Heart left ventricle (tissue), 16 donors: Measurements from ENCODE around the gene CADM2. TPM values are rescaled to one million over a fixed set of nuclear protein-coding genes. Genes with fewer than 3 reads are reported as not detected.

ENCODE experiments used
- ATAC-seq, 4 donors: fragments of 200-7000 bp; cut with Tn5 transposase; one replicate each; pipeline ENCODE4 v1.9.1; 2020 to 2022; ENCODE audit warnings: moderate library complexity in 4 of 4, mild to moderate bottlenecking in 3 of 4, moderate number of reproducible peaks in 1 of 4
- DNase-seq, 5 donors: peaks; one replicate each; pipeline ENCODE4 v3.0.0-alpha.2; 2020
- H3K27ac ChIP-seq, 12 donors: fragments of 200-600 bp; sonication (generic) in 4 of 12; one replicate each; pipeline versions ENCODE4 v1.5.0 to v1.8.0; 2016 to 2022; ENCODE audit warnings: mild to moderate bottlenecking in 2 of 12
- H3K27me3 ChIP-seq, 9 donors: fragments of 200-600 bp; sonication (generic) in 2 of 9; one replicate each; pipeline versions ENCODE4 v1.5.1 to v1.8.0; 2016 to 2022; ENCODE audit warnings: mild to moderate bottlenecking in 3 of 9
- H3K36me3 ChIP-seq, 9 donors: fragments of 200-600 bp; sonication (generic) in 2 of 9; one replicate each; pipeline versions ENCODE4 v1.5.0 to v1.8.0; 2018 to 2022; ENCODE audit warnings: mild to moderate bottlenecking in 2 of 9
- H3K4me1 ChIP-seq, 12 donors: fragments of 200-600 bp; sonication (generic) in 4 of 12; one replicate each; pipeline versions ENCODE4 v1.5.0 to v1.8.0; 2016 to 2022; ENCODE audit warnings: mild to moderate bottlenecking in 3 of 12
- H3K4me3 ChIP-seq, 12 donors: fragments of 200-600 bp; sonication (generic) in 4 of 12; one replicate each; pipeline versions ENCODE4 v1.5.0 to v1.8.0; 2017 to 2022; ENCODE audit warnings: mild to moderate bottlenecking in 9 of 12, moderate library complexity in 4 of 12
- H3K9me3 ChIP-seq, 12 donors: fragments of 200-600 bp; sonication (generic) in 4 of 12; one replicate each; pipeline versions ENCODE4 v1.5.0 to v1.8.0; 2016 to 2022; ENCODE audit warnings: mild to moderate bottlenecking in 1 of 12
- POLR2A ChIP-seq, 2 donors: fragments of 450-650 bp; IDR thresholded peaks; one replicate each; pipeline ENCODE4 v1.6.1; 2017; ENCODE audit warnings: antibody characterized with exemption in 2 of 2, mild to moderate bottlenecking in 2 of 2, moderate library complexity in 2 of 2
- WGBS, 4 donors: extraction: QIAGEN DNeasy Blood & Tissue Kit in 2 of 4; methylation state at CpG; one replicate each; pipeline versions ENCODE4 v1.1.5 to v1.1.7; 2013 to 2018; 5-methylcytosine and 5-hydroxymethylcytosine counted together
- intact Hi-C, 10 donors: fragments of 100-400 bp; cut with DNase I; formaldehyde crosslinking; loops; one replicate each; pipeline versions ENCODE4 v1.11.1 to v1.14.2; 2022
- polyA plus RNA-seq, 2 donors: library from polyadenylated mRNA; stranded (reverse); fragments of 200-250 nt; gene quantifications; one replicate each; pipeline ENCODE4 v1.2.3, GENCODE V29; 2013
- total RNA-seq, 9 donors: library from RNA; depleted of rRNA in 2 of 9; stranded (reverse); fragments of >200 nt in 2 of 9; fragmentation: NEBNext Ultra II Directional in 3 of 9; extraction: Animal tissue kit (Norgen Biotek cat#: 25700) in 3 of 9; gene quantifications; one replicate each; pipeline versions ENCODE4 v1.1.0 to v1.2.4, GENCODE V29; 2016 to 2023
- TF ChIP-seq, protein P1 (sequence below), 12 donors: fragments of 200-600 bp; sonication (generic) in 4 of 12; IDR thresholded peaks; one replicate each; pipeline versions ENCODE4 v1.5.0 to v1.8.0; 2018 to 2022; ENCODE audit warnings: antibody characterized with exemption in 12 of 12, mild to moderate bottlenecking in 5 of 12
- donor health status: ischemic (EF 13 %, LVEDD 7.1; RV severe dilation, severe dysfunction).
- donor health status: healthy with polysubstance abuse.
- donor health status: DM: no; HTN: yes; CAD: no.
- donor health status: DM: no; HTN: no; CAD: no.
- donor health status: ischemic (EF 25% LVEDD 6.9; RV normal size, moderate dysfunction).
- donor health status: ischemic (EF 25% LVEDD 5.7; RV mildly dilated, moderate dysfunction).
- donor health status: healthy.
- donor health status: DM: yes; HTN: yes; CAD: no.
- donor health status: ischemic (EF 35%, LVEDD 5.7; RV mildly dilated, moderate dysfunction).
- donor health status: nonischemic (EF 11% LVEDD 7.7; RV severe dilation, severe dysfunction).
- donor health status: DM: yes; HTN: yes; CAD: no.
- donor health status: PGD.
- donor health status: ischemic (EF 29% LVEDD 5.4; RV normal size, mild dysfunction).
- donor health status: nonischemic (EF 23%, LVEDD 6.1; RV moderate dilation, normal function).

CADM2 gene
- total and polyA plus RNA-seq, 11 donors = 0.19 to 2.3 (median 0.69) TPM

GRCh38 chr3:85171976-85172375 is 213.2 kb downstream of the CADM2 start:
- ATAC-seq = no peak
- Histone ChIP-seq H3K27me3 (no peaks in the 10 kb centered on the region), H3K4me3 (no peak overlapping the region), H3K9me3 (peaks cover 0 to 5% (median 0%) of the 10 kb centered on the region in 12 donors), H3K36me3 (no peaks in the 10 kb centered on the region), H3K27ac (no peak overlapping the region), H3K4me1 (no peaks in the 10 kb centered on the region)
- TF ChIP-seq, protein P1, sequence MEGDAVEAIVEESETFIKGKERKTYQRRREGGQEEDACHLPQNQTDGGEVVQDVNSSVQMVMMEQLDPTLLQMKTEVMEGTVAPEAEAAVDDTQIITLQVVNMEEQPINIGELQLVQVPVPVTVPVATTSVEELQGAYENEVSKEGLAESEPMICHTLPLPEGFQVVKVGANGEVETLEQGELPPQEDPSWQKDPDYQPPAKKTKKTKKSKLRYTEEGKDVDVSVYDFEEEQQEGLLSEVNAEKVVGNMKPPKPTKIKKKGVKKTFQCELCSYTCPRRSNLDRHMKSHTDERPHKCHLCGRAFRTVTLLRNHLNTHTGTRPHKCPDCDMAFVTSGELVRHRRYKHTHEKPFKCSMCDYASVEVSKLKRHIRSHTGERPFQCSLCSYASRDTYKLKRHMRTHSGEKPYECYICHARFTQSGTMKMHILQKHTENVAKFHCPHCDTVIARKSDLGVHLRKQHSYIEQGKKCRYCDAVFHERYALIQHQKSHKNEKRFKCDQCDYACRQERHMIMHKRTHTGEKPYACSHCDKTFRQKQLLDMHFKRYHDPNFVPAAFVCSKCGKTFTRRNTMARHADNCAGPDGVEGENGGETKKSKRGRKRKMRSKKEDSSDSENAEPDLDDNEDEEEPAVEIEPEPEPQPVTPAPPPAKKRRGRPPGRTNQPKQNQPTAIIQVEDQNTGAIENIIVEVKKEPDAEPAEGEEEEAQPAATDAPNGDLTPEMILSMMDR (IDR thresholded peaks at IDR 0.05) = no peak
- TF ChIP-seq POLR2A (IDR thresholded peaks at IDR 0.05) = no peak
- no peak for DNase-seq
- intact Hi-C loops = no loop called here
- 78 to 88% (median 85%) methylated on average over 1 of the region's 1 CpG for WGBS, 4 donors

DNA sequence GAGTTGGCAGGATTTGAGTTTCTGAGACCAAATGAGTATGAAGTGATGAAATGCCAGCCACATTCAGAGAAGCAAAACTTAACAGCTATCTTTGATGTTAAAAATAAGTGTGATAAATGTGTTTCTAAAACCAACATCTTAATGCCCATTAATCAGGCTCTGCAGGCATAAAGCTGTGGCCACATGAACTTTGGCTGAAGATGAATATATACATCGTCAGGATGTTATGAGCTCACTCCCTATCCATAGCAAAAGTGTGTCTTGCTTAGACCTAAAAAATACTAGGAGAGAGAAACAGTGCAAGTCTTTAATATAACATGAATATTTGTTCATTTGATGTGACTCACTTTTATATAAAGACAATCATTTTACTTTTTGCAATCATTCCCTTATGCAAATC is 218.0 kb downstream of the CADM2 start:
- Histone ChIP-seq H3K27ac (no peak overlapping the region), H3K4me1 (no peaks in the 10 kb centered on the region), H3K9me3 (no peaks in the 10 kb centered on the region), H3K4me3 (no peak overlapping the region), H3K27me3 (no peaks in the 10 kb centered on the region), H3K36me3 (no peaks in the 10 kb centered on the region)
- intact Hi-C loops = no loop called here
- ATAC-seq (no peak), DNase-seq (no peak)
- TF ChIP-seq POLR2A (IDR thresholded peaks at IDR 0.05) = no peak
- TF ChIP-seq, protein P1 (IDR thresholded peaks at IDR 0.05) = no peak
- 73 to 94% (median 79%) methylated on average over 1 of the region's 1 CpG for WGBS, 4 donors

GRCh38 chr3:85182975-85183752 is 224.4 kb downstream of the CADM2 start:
- TF ChIP-seq POLR2A (IDR thresholded peaks at IDR 0.05) = no peak
- TF ChIP-seq, protein P1 (IDR thresholded peaks at IDR 0.05) = no peak
- H3K27me3 ChIP-seq = no peaks in the 10 kb centered on the region
- no peak overlapping the region for H3K4me3 ChIP-seq
- ATAC-seq (no peak), DNase-seq (no peak)
- intact Hi-C loops = no loop called here
- no peak overlapping the region for H3K27ac ChIP-seq
- no peaks in the 10 kb centered on the region for H3K4me1 ChIP-seq
- 76 to 81% (median 79%) methylated on average over 3 of the region's 3 CpGs for WGBS, 4 donors
- H3K36me3 ChIP-seq = no peaks in the 10 kb centered on the region
- H3K9me3 ChIP-seq = no peaks in the 10 kb centered on the region

DNA sequence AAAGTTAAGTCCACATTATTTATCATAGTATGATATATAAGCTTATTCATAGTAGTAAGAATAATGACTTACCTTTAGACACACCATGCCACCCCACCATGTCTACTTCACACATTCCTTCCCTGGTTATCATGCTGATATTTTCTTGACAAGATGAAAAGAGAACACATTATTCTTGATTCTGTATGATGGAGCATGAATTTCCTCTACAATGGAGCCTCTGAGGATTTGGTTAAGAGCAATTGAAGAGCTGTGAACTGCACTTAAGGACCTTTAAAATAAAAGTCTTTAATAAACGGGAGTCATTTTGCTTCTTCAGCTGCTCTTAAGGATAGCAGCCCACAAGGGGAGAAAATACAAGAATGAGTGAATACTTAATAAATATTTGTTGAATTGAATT is 226.7 kb downstream of the CADM2 start:
- 60 to 73% (median 72%) methylated on average over 1 of the region's 1 CpG for WGBS, 4 donors
- H3K9me3 ChIP-seq = no peaks in the 10 kb centered on the region
- no peaks in the 10 kb centered on the region for H3K4me1 ChIP-seq
- no peak for DNase-seq
- ATAC-seq = no peak
- intact Hi-C loops = no loop called here
- H3K36me3 ChIP-seq = no peaks in the 10 kb centered on the region
- TF ChIP-seq POLR2A (IDR thresholded peaks at IDR 0.05) = no peak
- TF ChIP-seq, protein P1 (IDR thresholded peaks at IDR 0.05) = no peak
- H3K4me3 ChIP-seq = no peak overlapping the region
- no peak overlapping the region for H3K27ac ChIP-seq
- H3K27me3 ChIP-seq = no peaks in the 10 kb centered on the region
